ENCODE data around the gene FOXO1.

Gene FOXO1

DNA sequence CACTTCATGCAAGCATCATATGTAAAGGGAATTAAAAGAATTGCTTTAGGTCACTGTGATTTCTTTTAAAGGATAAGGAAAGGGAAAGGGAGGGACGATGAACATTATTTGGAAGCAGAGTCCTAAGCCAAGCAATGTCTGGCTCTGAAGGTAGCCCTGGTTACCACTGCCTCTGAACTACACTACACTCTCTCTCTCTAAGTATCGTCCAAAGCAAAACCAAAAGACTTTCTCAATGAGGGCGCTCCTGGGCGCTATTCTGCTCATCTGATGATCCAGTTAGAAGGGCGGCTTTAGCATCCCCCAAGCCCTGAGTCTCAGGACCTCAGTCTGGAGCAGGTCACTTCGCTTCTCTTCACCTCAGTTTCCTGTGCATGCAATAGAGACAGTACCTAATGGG is 26.2 kb downstream of the FOXO1 start:
- TF ChIP-seq, protein P1, sequence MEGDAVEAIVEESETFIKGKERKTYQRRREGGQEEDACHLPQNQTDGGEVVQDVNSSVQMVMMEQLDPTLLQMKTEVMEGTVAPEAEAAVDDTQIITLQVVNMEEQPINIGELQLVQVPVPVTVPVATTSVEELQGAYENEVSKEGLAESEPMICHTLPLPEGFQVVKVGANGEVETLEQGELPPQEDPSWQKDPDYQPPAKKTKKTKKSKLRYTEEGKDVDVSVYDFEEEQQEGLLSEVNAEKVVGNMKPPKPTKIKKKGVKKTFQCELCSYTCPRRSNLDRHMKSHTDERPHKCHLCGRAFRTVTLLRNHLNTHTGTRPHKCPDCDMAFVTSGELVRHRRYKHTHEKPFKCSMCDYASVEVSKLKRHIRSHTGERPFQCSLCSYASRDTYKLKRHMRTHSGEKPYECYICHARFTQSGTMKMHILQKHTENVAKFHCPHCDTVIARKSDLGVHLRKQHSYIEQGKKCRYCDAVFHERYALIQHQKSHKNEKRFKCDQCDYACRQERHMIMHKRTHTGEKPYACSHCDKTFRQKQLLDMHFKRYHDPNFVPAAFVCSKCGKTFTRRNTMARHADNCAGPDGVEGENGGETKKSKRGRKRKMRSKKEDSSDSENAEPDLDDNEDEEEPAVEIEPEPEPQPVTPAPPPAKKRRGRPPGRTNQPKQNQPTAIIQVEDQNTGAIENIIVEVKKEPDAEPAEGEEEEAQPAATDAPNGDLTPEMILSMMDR (IDR thresholded peaks at IDR 0.05; ENCODE audit: low read depth, low read length, missing control alignments): no peak
- H3K4me3 ChIP-seq (replicated peaks; ENCODE audit: low read depth, low read length): no peak overlapping the region
- DNase-seq (ENCODE audit: extremely low read depth, low read depth): no peak

DNA sequence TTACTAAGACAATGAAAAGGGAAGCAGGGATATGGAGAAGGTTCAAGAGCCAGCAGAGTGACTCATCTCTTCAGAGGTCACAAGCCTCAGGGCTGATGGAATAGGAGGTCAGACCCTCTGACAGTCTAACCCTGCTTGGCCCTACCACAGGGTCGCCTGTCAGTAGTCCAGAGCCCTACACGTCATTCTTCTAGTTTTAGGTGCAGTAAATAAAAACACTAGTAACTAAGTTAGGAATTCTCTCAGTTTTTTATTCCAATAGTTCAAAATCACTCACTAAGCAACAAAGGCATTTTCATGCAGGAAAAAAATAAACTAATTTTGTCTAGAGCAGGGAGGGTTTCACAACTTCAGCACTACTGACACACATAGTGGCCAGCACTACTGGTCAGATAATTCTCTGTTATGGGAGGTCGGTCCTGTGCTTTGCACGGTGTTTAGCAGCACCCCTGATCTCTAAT is 27.2 kb downstream of the FOXO1 start:
- TF ChIP-seq, protein P1 (IDR thresholded peaks at IDR 0.05; ENCODE audit: low read depth, low read length, missing control alignments): no peak
- H3K4me3 ChIP-seq (replicated peaks; ENCODE audit: low read depth, low read length): no peak overlapping the region
- DNase-seq (ENCODE audit: extremely low read depth, low read depth): no peak

DNA sequence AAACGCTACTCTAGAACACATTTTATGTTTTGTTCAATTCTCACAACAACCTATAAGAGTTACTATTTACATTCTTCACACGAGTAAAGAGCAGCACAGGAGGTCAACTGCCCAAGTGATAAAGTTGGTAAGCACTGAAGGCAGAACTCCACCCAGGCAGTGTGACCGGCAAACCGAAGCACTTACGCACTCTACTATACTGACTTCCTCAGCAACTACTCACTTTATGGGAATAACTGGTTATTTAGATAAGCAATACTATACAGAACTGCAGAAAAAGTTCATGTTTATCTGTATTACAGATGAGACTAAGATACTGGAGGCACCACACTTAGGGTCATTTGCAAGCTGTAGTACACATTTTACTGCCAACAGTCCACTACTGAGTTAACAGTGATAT is 28.8 kb downstream of the FOXO1 start:
- H3K4me3 ChIP-seq (replicated peaks; ENCODE audit: low read depth, low read length): no peak overlapping the region
- no peak for DNase-seq (ENCODE audit: extremely low read depth, low read depth)
- TF ChIP-seq, protein P1 (IDR thresholded peaks at IDR 0.05; ENCODE audit: low read depth, low read length, missing control alignments): no peak

DNA sequence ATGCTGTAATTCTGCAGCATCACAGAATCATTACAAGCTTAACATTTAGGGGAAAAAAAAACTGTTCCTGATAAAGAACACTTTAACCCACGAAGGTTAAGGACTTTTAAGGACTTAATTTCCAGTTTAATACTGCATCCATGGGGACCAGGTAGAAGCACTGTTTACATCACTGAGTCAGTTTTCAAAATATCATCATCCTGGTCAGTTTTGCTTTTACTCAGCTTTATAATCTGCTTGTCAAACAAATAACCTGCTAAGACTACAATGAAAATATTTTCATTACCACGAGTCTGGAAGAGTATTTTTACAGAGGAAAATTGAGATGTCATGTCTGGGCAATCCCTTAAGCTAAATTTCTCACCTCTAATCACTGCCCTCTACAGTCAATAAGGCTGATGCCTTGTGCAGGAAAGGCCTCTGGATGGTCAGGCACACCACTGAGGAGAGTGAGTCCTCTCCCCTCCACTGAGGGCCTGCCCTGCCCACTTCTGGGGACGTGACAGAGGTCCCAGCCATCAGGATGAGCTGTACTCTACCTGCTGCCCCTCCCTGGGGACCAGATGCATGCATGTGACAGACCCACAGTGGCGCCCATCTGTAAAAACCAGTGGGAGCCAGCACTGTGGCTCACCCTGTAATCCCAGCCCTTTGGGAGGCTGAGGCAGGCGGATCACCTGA is 31.0 kb downstream of the FOXO1 start:
- no peak for DNase-seq (ENCODE audit: extremely low read depth, low read depth)
- no peak overlapping the region for H3K4me3 ChIP-seq (replicated peaks; ENCODE audit: low read depth, low read length)
- TF ChIP-seq, protein P1 (IDR thresholded peaks at IDR 0.05; ENCODE audit: low read depth, low read length, missing control alignments): no peak

DNA sequence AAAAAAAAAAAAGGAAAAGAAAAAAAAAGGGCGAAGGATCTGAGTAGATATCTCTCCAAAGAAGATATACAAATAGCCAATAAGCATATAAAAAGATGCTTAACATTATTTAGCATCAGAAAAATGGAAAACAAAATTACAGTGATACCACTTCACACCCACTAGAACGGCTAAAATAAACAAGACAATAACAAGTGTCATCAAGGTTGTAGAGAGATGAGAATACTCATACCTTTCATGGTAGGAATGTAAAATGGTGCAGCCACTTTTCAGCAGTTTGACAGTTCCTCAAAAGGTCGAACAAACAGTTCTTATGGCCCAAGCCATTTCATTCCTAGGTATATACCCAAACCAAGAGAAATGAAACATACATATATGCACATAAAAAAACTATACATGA is 33.5 kb downstream of the FOXO1 start:
- TF ChIP-seq, protein P1 (IDR thresholded peaks at IDR 0.05; ENCODE audit: low read depth, low read length, missing control alignments): no peak

DNA sequence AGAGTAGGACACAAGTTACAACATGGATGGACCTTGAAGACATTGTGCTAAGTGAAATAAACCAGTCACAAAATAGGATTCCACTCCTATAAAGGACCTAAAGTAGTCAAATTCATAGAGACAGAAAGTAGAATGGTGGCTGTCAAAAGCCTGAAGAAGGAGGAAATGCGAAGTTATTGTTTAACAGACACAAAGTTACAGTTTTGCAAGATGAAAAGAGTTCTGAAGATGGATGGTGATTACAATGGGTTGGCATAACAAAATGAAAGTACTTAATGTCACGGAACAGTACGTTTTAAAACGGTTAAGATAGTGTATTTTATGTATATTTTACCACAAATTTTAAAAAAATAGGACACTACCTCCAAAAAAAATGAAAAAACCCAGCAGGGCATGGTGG is 34.8 kb downstream of the FOXO1 start:
- TF ChIP-seq, protein P1 (IDR thresholded peaks at IDR 0.05; ENCODE audit: low read depth, low read length, missing control alignments): no peak
- no peak overlapping the region for H3K4me3 ChIP-seq (replicated peaks; ENCODE audit: low read depth, low read length)
- DNase-seq (ENCODE audit: extremely low read depth, low read depth): no peak

More for the DNA sequence above, 33.5 kb downstream of the FOXO1 start:
- DNase-seq (ENCODE audit: extremely low read depth, low read depth): no peak
- no peak overlapping the region for H3K4me3 ChIP-seq (replicated peaks; ENCODE audit: low read depth, low read length)

All from HFF-Myc (cell line).